ENCODE data around the gene NTRK1.

Gene NTRK1

GRCh38 chr1:156930483-156930882 is 69.8 kb downstream of the NTRK1 start:
- no peak for DNase-seq (ENCODE audit: low spot score)
- no peak for FAIRE-seq

All from RCC 7860 (cell line).